ENCODE results near the gene COPS6. TPM values are rescaled to one million over a fixed set of nuclear protein-coding genes. Genes with fewer than 3 reads are reported as not detected.

The COPS6 gene
- total RNA-seq, 1 donor from 2014 or later, result 101 TPM

- Mint-ChIP-seq H3K9me3 (peaks cover 8% of the 10 kb centered on the region), H3K36me3 (ENCODE audit: low read depth) (peaks cover 37% of the 10 kb centered on the region), H3K4me3 (no peak overlapping the region), H3K27me3 (ENCODE audit: insufficient read depth) (no peaks in the 10 kb centered on the region), H3K27ac (no peak overlapping the region), H3K4me1 (ENCODE audit: low read depth) (no peaks in the 10 kb centered on the region)
- no peak for DNase-seq (ENCODE audit: low spot score)
- intact Hi-C loops (cut with micrococcal nuclease), result no loop called here
Observed at GRCh38 chr7:100065452-100066186, 23.1 kb upstream of the COPS6 start.

DNA sequence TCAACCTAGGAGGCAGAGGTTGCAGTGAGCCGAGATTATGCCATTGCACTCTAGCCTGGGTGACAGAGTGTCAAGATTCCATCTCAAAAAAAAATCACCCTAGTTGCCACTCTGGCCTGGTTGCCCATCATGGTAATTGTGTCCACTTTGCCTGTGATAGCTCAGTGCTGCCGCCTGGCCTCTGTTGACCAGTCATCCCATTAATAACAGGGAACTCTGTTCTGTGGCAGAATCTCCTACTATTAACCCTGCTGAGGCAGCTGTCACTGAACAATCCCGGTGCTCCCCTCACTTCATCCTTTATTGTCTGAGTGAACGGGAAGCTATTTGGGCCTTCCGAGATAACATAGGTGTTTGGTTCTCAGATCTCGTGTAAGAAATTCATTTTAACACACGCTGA lies 21.8 kb upstream of the COPS6 start:
- intact Hi-C loops (cut with micrococcal nuclease), result no loop called here
- H3K4me3 Mint-ChIP-seq, result no peak overlapping the region
- no peak for DNase-seq (ENCODE audit: low spot score)
- H3K27ac Mint-ChIP-seq, result no peak overlapping the region
- H3K27me3 Mint-ChIP-seq (ENCODE audit: insufficient read depth), result no peaks in the 10 kb centered on the region
- peaks cover 44% of the 10 kb centered on the region for H3K36me3 Mint-ChIP-seq (ENCODE audit: low read depth)
- no peaks in the 10 kb centered on the region for H3K4me1 Mint-ChIP-seq (ENCODE audit: low read depth)
- peaks cover 22% of the 10 kb centered on the region for H3K9me3 Mint-ChIP-seq

- no peak overlapping the region for H3K27ac Mint-ChIP-seq
- H3K4me1 Mint-ChIP-seq (ENCODE audit: low read depth), result no peaks in the 10 kb centered on the region
- H3K9me3 Mint-ChIP-seq, result peaks cover 34% of the 10 kb centered on the region
- no peak for DNase-seq (ENCODE audit: low spot score)
- peaks cover 60% of the 10 kb centered on the region for H3K36me3 Mint-ChIP-seq (ENCODE audit: low read depth)
- no peak overlapping the region for H3K4me3 Mint-ChIP-seq
- intact Hi-C loops (cut with micrococcal nuclease), result no loop called here
- no peaks in the 10 kb centered on the region for H3K27me3 Mint-ChIP-seq (ENCODE audit: insufficient read depth)
Observed at GRCh38 chr7:100069991-100070390, 18.8 kb upstream of the COPS6 start.

GRCh38 chr7:100071018-100071723 lies 17.6 kb upstream of the COPS6 start:
- Mint-ChIP-seq H3K4me1 (ENCODE audit: low read depth) (no peaks in the 10 kb centered on the region), H3K27me3 (ENCODE audit: insufficient read depth) (no peaks in the 10 kb centered on the region), H3K27ac (no peak overlapping the region), H3K36me3 (ENCODE audit: low read depth) (peaks cover 68% of the 10 kb centered on the region), H3K9me3 (peaks cover 37% of the 10 kb centered on the region), H3K4me3 (no peak overlapping the region)
- DNase-seq (ENCODE audit: low spot score), result no peak
- intact Hi-C loops (cut with micrococcal nuclease), result no loop called here

DNA sequence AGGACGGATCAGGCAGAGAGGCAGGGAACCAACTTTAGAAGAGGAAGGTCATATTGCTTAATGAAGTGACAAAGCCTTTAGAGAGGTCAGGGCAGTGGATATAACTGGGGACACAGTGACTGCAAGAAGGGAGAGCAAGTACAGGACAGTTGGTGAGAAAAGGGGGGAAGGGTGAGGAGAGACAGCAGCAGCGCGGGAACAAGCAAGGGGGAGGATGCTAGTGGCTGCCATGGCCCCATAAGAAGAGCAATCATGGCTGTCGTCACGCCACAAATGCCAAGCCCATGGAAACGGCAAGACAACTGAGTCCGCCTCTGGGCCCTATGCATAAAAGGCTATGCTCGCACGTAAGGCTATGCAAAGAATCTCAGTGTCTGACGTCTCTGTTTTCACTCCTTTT lies 16.3 kb upstream of the COPS6 start:
- H3K4me1 Mint-ChIP-seq (ENCODE audit: low read depth), result no peaks in the 10 kb centered on the region
- H3K36me3 Mint-ChIP-seq (ENCODE audit: low read depth), result peaks cover 78% of the 10 kb centered on the region
- H3K9me3 Mint-ChIP-seq, result peaks cover 37% of the 10 kb centered on the region
- H3K4me3 Mint-ChIP-seq, result no peak overlapping the region
- intact Hi-C loops (cut with micrococcal nuclease), result no loop called here
- no peaks in the 10 kb centered on the region for H3K27me3 Mint-ChIP-seq (ENCODE audit: insufficient read depth)
- H3K27ac Mint-ChIP-seq, result no peak overlapping the region
- no peak for DNase-seq (ENCODE audit: low spot score)

GRCh38 chr7:100074841-100075240 lies 13.9 kb upstream of the COPS6 start:
- no peaks in the 10 kb centered on the region for H3K27me3 Mint-ChIP-seq (ENCODE audit: insufficient read depth)
- DNase-seq (ENCODE audit: low spot score), result no peak
- H3K27ac Mint-ChIP-seq, result no peak overlapping the region
- H3K9me3 Mint-ChIP-seq, result peaks cover 37% of the 10 kb centered on the region
- peaks cover under 1% of the 10 kb centered on the region for H3K4me1 Mint-ChIP-seq (ENCODE audit: low read depth)
- H3K4me3 Mint-ChIP-seq, result no peak overlapping the region
- intact Hi-C loops (cut with micrococcal nuclease), result no loop called here
- H3K36me3 Mint-ChIP-seq (ENCODE audit: low read depth), result peaks cover 82% of the 10 kb centered on the region

DNA sequence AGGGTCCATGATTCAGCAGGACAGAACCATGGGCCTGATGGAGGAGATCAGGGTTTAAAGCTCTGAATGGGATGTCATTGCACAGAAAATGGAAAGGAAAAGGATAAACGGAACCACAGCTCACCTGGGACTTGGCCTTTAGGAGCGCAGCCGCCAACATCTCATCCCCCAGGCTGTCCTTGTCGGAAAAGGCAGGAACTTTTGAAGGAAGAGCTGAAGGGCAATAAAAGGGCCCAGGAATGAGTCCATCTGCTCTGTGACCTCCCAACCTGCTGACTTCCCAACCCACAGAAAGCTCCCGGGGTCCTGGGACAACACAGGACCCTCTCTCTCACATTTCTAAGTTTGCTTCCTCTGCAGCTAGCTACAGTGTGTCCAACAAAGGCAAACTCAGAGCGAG lies 13.4 kb upstream of the COPS6 start:
- DNase-seq (ENCODE audit: low spot score), result no peak
- Mint-ChIP-seq H3K27ac (no peak overlapping the region), H3K4me1 (ENCODE audit: low read depth) (peaks cover 5% of the 10 kb centered on the region), H3K27me3 (ENCODE audit: insufficient read depth) (no peaks in the 10 kb centered on the region), H3K4me3 (no peak overlapping the region), H3K9me3 (peaks cover 31% of the 10 kb centered on the region), H3K36me3 (ENCODE audit: low read depth) (peaks cover 76% of the 10 kb centered on the region)
- intact Hi-C loops (cut with micrococcal nuclease), result no loop called here

DNA sequence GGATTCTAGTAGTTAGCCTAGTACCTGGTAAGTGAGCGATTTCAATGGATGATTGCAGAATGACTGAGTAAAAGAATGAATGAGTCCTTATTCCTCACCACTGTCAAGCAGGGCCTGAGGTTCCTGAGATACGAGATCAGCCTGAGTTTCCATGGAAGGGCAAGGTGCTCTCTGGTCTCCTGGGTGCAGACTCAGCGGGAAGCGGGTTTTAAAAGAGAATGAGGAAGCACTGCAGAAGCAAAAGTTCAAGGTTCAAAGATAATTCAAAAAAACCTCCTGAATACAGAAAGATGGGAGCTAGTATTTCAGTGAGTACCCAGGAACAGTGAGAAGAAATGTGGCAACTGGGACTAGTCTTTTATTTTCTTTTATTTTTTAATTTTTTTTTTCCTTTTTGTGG lies 11.6 kb upstream of the COPS6 start:
- Mint-ChIP-seq H3K9me3 (peaks cover 13% of the 10 kb centered on the region), H3K27me3 (ENCODE audit: insufficient read depth) (no peaks in the 10 kb centered on the region), H3K36me3 (ENCODE audit: low read depth) (peaks cover 64% of the 10 kb centered on the region), H3K4me3 (peak overlapping the region; percentile 4), H3K4me1 (ENCODE audit: low read depth) (peaks cover 20% of the 10 kb centered on the region), H3K27ac (no peak overlapping the region)
- DNase-seq (ENCODE audit: low spot score), result no peak
- intact Hi-C loops (cut with micrococcal nuclease), result no loop called here

DNA sequence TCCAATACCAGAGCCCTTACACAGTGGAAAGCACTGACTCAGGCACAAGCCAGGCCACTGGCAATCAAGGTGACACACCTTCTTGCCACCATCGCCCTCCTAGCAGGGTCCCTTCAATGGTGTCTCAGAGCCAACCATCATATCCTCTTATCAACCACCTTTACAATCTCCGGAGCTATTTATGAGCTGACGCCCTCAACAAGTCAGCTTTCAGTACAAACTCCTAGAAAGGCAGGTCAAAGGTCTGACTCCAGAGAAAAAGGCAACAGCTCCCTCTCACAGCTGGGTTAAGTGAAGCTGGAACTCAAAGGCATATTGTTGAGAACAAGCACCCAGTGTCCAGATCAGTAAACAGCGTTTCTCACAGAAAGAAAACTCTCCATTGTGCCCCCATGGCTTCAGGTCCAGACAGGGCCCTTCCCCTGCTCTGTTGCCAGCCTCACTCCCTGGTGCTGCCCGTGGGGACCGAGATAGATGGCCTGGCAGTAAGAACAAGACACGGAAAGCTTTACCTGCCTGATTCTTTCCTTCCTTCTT lies 9.7 kb upstream of the COPS6 start:
- H3K4me1 Mint-ChIP-seq (ENCODE audit: low read depth), result peaks cover 31% of the 10 kb centered on the region
- H3K27ac Mint-ChIP-seq, result no peak overlapping the region
- peaks cover 46% of the 10 kb centered on the region for H3K36me3 Mint-ChIP-seq (ENCODE audit: low read depth)
- H3K27me3 Mint-ChIP-seq (ENCODE audit: insufficient read depth), result no peaks in the 10 kb centered on the region
- intact Hi-C loops (cut with micrococcal nuclease), result no loop called here
- peak overlapping the region; percentile 63 for H3K4me3 Mint-ChIP-seq
- H3K9me3 Mint-ChIP-seq, result peaks cover 4% of the 10 kb centered on the region
- no peak for DNase-seq (ENCODE audit: low spot score)

GRCh38 chr7:100080907-100081534 lies 7.7 kb upstream of the COPS6 start:
- DNase-seq (ENCODE audit: low spot score), result no peak
- H3K9me3 Mint-ChIP-seq, result no peaks in the 10 kb centered on the region
- H3K36me3 Mint-ChIP-seq (ENCODE audit: low read depth), result peaks cover 28% of the 10 kb centered on the region
- peaks cover 31% of the 10 kb centered on the region for H3K4me1 Mint-ChIP-seq (ENCODE audit: low read depth)
- peak overlapping the region; percentile 70 for H3K27ac Mint-ChIP-seq
- peaks cover 4% of the 10 kb centered on the region for H3K27me3 Mint-ChIP-seq (ENCODE audit: insufficient read depth)
- H3K4me3 Mint-ChIP-seq, result peak overlapping the region; percentile 89
- intact Hi-C loops (cut with micrococcal nuclease), result loop anchor here (1.0 to 5.0 kb wide), 11 partner anchors 8 to 579 kb away; partner anchors contain the start of genes AP4M1, CNPY4, MCM7 and MEPCE

- intact Hi-C loops (cut with micrococcal nuclease), result loop anchor here (1.0 to 5.0 kb wide), 12 partner anchors 8 to 579 kb away; partner anchors contain the start of genes AP4M1, CNPY4, MBLAC1 and MCM7
- Mint-ChIP-seq H3K27me3 (ENCODE audit: insufficient read depth) (peaks cover 4% of the 10 kb centered on the region), H3K4me1 (ENCODE audit: low read depth) (peaks cover 31% of the 10 kb centered on the region), H3K36me3 (ENCODE audit: low read depth) (peaks cover 22% of the 10 kb centered on the region), H3K27ac (peak within 1 kb of the TSS; percentile 92), H3K4me3 (peak within 1 kb of the TSS; percentile 89), H3K9me3 (no peaks in the 10 kb centered on the region)
- DNase-seq (ENCODE audit: low spot score), result peak; percentile 98
Observed at GRCh38 chr7:100081535-100082102, 7.2 kb upstream of the COPS6 start, which contains the start of gene ZNF3. Gene ZNF3 (minus strand): TSS chr7:100081723. CDS start chr7:100077357, 4,366 bp downstream.

- peak overlapping the region; percentile 92 for H3K27ac Mint-ChIP-seq
- intact Hi-C loops (cut with micrococcal nuclease), result loop anchor here (1.0 to 5.0 kb wide), 2 partner anchors 43 to 581 kb away; partner anchors contain the start of genes MBLAC1, ZKSCAN5 and ZNF394
- peak overlapping the region; percentile 89 for H3K4me3 Mint-ChIP-seq
- DNase-seq (ENCODE audit: low spot score), result no peak
- peaks cover 31% of the 10 kb centered on the region for H3K4me1 Mint-ChIP-seq (ENCODE audit: low read depth)
- peaks cover 6% of the 10 kb centered on the region for H3K27me3 Mint-ChIP-seq (ENCODE audit: insufficient read depth)
- peaks cover 16% of the 10 kb centered on the region for H3K36me3 Mint-ChIP-seq (ENCODE audit: low read depth)
- no peaks in the 10 kb centered on the region for H3K9me3 Mint-ChIP-seq
Observed at GRCh38 chr7:100082978-100083377, 5.8 kb upstream of the COPS6 start.
